Posterior cingulate gyrus (tissue), 11 donors: Measurements from ENCODE around the gene PELI2.

ENCODE experiments used
- DNase-seq, 10 donors: peaks; one replicate each; pipeline versions ENCODE4 v3.0.0 to v3.0.0-alpha.2; 2020 to 2021; ENCODE audit warnings: mixed read lengths in 3 of 10
- intact Hi-C: fragments of 100-400 bp; cut with DNase I; formaldehyde crosslinking; loops from one replicate; pipeline ENCODE4 v1.15.1; 2023

PELI2 gene

GRCh38 chr14:56274556-56274955 is 156.3 kb downstream of the PELI2 start:
- DNase-seq: no peak
- intact Hi-C loops: no loop called here

- DNase-seq: no peak
- intact Hi-C loops: no loop called here
These were observed 157.9 kb downstream of the PELI2 start for GRCh38 chr14:56276108-56276507.

GRCh38 chr14:56278383-56278782 is 160.2 kb downstream of the PELI2 start:
- no peak for DNase-seq
- intact Hi-C loops: no loop called here

DNA sequence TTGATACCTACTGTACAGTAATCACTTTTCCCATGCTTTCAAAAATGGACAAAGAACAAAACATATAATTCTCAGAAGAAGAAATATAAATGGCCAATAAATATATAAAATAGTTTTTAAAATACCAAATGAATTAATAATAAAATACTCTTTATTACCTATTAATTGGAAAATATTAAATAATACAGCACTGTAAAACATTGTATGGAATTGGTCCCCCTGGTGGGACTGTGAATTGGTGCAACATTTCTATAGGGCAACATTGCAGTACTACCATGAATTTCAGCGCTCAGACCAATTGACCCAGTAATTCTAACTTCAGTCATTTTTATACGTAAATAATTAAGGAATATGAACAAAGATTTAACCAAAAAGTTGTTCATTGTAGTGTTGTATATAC is 162.6 kb downstream of the PELI2 start:
- intact Hi-C loops: no loop called here

DNA sequence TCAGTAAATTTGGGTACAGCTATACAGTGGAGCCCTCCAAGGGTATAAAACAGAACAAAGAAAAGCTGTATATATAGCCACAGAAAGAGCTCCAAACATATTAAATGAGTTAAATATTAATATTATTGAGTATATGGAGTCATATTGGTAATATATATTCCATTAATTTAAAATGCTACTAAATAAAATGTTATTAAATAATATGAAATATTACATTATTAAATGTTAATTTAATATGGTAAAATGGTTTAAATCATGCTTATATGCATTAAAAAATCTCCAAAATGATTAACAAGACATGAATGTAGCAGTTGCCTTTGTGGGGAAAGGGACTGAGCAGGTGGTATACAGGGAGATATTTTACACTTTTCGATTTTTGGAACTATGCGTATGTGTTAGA is 164.0 kb downstream of the PELI2 start:
- intact Hi-C loops: no loop called here
- no peak for DNase-seq

More for the DNA sequence above, 162.6 kb downstream of the PELI2 start:
- no peak for DNase-seq

- intact Hi-C loops: no loop called here
These were observed 166.4 kb downstream of the PELI2 start for GRCh38 chr14:56284641-56285040.

DNA sequence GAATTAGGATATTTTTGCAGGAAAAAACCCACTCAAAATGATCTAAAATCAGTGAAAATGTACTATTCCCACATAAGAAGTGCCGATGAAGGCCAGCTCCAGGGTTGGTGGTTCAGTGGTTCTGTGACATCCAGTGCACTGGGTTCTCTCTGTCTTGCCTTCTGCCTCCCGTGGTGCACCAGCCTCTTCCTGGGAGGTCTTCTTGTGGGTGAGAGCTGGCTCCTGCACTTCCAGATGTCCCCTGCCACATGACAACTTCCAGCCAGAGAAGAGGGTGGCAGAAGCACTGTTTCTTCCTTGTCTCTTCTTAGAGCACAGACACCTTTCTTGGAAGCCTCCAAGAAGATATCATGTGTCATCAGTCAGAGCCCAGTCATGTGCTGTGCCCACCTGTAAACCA is 170.9 kb downstream of the PELI2 start:
- DNase-seq: no peak
- intact Hi-C loops: no loop called here

More at GRCh38 chr14:56284641-56285040, 166.4 kb downstream of the PELI2 start:
- no peak for DNase-seq

DNA sequence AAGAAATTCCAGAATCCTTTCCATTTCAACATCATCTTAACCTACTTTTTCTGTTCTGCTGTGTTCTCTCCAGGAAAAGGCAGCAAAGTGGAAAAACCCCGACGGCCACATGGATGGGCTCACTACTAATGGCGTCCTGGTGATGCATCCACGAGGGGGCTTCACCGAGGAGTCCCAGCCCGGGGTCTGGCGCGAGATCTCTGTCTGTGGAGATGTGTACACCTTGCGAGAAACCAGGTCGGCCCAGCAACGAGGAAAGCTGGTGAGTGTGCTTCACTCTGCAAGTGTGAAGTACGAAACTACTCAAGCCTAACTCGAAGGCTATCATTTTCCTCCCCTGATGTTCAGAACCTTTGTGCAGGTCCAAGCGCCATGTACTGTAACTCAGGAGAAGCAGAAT is 172.0 kb downstream of the PELI2 start:
- no peak for DNase-seq
- intact Hi-C loops: no loop called here

DNA sequence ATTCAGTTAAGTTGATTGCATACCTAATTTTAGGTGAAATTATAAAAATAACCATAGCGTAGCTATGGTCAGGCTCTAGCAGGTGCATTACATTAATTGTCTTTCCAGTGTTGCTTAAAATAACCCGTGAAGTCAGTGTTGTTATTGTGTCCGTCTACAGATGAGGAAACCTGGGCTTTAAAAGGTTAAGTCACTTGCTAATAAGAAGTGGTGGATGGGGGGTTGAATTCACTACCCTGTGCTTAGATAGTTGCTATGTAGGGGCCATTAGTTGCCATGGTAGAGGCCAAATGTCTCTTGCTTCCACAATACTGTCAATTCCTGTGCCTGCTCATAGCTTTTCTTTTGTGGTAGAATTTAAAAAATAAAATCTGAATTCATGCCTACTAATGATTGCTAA is 174.8 kb downstream of the PELI2 start:
- intact Hi-C loops: no loop called here
- DNase-seq: no peak

DNA sequence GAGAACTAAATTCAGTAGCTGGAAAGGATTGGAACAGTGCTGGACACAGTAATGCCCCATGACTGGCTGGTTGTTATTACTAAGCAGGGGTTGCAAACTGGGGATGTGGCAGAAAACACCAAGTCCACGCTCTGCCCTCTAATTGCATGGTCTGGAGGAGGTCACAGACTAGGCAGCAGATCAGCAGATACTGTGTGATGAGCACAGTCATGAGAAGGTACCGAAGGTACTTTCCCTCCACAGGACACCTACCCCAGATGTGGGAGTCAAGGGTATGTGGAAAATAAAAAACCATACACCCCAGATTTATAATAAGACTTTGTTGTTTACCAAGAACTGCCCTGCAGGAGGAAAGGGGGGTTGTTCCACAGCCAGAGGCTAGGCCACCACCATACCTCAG is 175.3 kb downstream of the PELI2 start:
- DNase-seq: no peak
- intact Hi-C loops: no loop called here

GRCh38 chr14:56294128-56294527 is 175.9 kb downstream of the PELI2 start:
- peak in 1 of 10 donors; percentile 46 for DNase-seq
- intact Hi-C loops: no loop called here

- peak in 1 of 10 donors; percentile 43 for DNase-seq
- intact Hi-C loops: no loop called here
These were observed 177.5 kb downstream of the PELI2 start for GRCh38 chr14:56295743-56296142.

DNA sequence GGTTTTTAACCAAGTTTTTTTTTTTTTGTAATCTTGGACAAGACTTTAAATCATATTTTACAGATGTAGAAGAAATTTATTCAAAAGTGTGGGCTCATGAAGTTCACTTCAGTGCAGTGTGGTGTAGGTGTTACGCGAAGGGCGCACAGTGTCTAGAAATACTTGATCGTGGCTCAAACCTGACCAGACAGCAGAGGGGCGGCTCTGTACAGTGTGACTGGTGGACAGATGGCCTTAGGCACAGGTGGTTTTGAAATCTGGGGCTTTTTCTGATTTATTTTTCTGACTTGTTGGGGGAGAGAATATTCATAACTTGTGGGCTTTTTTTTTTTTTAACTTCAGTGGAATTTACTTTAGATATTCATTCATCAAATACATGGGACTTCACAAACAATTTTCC is 179.2 kb downstream of the PELI2 start:
- intact Hi-C loops: no loop called here
- DNase-seq: peak in 1 of 10 donors; percentile 66

DNA sequence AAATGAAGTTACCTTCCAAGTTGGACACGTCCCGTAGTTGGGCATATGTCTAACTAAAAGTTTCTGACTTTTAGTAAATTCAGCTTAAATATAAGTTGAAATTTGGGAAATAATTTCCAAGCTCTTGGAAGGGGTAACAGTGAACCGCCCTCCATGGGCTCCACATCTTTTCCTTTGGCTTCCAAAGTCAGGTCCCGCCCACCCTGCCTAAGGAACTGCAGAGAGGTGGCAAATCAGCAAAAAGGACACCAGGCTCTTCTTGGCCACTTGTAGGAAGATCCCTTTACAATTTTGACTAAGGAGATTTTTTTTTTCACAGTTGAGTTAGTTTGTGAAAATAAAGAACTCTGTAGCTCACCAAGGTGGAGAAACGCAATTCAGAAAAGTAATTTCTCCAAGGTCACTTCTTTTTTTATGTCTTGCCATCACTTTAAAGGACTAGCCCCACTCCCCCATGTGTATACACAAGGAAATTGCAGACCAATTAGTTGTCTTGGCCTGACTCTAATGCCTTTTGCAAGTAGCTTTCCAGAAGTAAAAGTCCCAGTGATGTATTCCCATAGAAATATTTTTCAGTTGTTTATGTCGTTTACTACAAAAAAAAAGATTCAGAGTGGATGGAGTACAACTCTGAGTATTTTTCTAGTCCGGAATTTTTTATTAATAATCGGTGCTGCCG is 181.2 kb downstream of the PELI2 start:
- DNase-seq: no peak
- intact Hi-C loops: no loop called here

GRCh38 chr14:56300495-56300894 is 182.3 kb downstream of the PELI2 start:
- DNase-seq: no peak
- intact Hi-C loops: no loop called here

DNA sequence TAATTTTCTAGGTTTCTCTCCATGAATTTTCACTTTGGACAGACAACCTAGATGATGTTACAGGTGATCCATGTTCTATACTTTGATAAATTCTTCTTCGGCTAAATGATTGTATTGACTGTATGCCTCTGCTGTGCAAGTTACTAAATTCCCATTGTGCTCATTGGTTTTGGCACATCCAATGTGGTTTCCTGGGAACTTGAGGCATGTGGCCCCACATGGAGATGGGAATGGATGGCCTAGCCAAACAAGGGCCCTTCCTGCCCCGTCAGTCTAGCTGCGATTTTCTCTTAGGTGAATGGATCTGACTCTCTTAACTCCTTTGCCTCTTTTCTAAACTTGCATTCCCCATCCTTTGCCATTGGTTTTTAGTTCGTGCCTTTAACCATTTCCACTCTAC is 186.2 kb downstream of the PELI2 start:
- DNase-seq: no peak
- intact Hi-C loops: no loop called here

- intact Hi-C loops: no loop called here
- no peak for DNase-seq
These were observed 191.0 kb downstream of the PELI2 start for GRCh38 chr14:56309198-56309597.

DNA sequence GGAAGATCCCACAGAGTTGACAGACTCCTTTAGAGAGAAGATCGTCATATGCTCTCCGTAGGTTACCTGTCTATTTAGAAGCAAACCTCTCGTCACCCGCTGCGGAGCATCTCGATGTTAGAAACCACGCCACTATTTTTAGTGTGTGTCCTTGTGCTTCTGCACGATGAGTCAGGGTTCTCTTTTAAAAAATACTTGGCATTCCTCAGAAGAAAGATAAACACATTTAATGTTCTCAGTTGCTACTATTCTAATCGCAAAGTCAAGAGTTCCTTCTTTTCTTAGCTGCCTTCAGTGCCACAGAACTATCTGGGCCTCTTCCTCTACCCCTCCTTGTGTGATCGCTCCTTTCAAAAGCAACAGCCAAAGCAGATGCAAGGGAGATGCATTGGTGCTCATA is 192.4 kb downstream of the PELI2 start:
- intact Hi-C loops: no loop called here
- peak in 1 of 10 donors; percentile 79 for DNase-seq

GRCh38 chr14:56313789-56314188 is 195.6 kb downstream of the PELI2 start:
- no peak for DNase-seq
- intact Hi-C loops: no loop called here

DNA sequence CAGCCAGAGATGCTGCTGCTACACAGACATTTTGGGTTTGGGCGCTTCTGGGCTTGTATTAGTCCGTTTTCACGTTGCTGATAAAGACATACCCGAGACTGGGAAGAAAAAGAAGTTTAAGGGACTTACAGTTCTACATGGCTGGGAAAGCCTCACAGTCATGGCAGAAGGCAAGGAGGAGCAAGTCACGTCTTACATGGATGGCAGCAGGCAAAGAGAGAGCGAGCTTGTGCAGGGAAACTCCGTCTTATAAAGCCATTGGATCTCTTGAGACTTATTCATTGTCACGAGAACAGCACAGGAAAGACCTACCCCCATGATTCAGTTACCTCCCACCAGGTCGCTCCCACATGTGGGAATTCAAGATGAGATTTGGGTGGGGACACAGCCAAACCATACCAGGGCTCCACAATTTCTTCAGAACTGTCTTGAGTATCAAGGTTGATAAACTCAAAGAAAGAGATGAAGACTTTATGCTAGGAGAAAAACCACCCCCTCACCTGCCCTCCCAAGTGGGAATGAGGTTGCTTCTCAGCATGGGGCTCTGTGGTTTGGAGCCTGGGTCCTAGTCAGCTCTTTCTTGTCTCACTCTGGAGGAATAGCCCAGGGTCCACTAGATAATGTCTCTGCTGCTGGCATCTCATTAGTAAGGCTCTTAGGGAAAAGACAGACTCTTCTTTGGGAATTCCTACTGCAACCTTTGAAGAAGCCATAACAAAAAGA is 200.3 kb downstream of the PELI2 start:
- intact Hi-C loops: no loop called here
- no peak for DNase-seq

- no peak for DNase-seq
- intact Hi-C loops: no loop called here
These were observed 203.7 kb downstream of the PELI2 start for GRCh38 chr14:56321861-56322260.

DNA sequence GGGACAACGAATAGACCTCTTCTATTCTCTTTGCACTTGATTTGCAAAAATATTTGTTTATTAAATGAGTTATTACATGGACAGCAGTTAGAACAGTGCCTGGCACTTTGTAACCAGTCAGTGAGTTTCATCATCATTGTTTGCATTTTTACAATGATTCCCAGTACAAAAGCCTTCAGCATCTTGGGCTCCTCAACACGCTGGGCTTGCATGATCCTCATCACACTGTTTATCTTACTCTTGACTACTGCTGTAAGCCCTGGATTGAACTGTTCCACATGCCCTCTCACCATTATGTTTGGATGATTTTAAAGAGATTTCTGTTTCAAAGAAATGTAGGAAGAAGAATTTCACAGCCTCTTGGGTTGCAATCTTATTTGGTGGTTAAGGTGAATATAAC is 204.3 kb downstream of the PELI2 start:
- DNase-seq: no peak
- intact Hi-C loops: no loop called here
